Hepatocyte (in vitro differentiated cells): ENCODE measurements around the gene PRLH. TPM values are rescaled to one million over a fixed set of nuclear protein-coding genes. Genes with fewer than 3 reads are reported as not detected.

Experiments used
- DNase-seq: peaks from one replicate; pipeline ENCODE4 v3.0.0-alpha.2; 2016; ENCODE audit warnings: low spot score
- H2AFZ ChIP-seq: fragments of 200-600 bp; sonication (generic); 2 replicates; pipeline ENCODE4 v1.6.0; 2016; ENCODE audit warnings: antibody characterized with exemption, mild to moderate bottlenecking
- H3K27ac ChIP-seq: fragments of 200-600 bp; sonication (generic); 2 replicates; pipeline ENCODE4 v1.5.1; 2016; ENCODE audit warnings: mild to moderate bottlenecking
- H3K27me3 ChIP-seq: fragments of 200-600 bp; sonication (generic); 2 replicates; pipeline ENCODE4 v1.6.1; 2016
- H3K36me3 ChIP-seq: fragments of 200-600 bp; sonication (generic); replicated peaks from 2 replicates; pipeline ENCODE4 v1.5.1; 2016; ENCODE audit warnings: low read depth; ENCODE audit not compliant: insufficient read depth
- H3K4me1 ChIP-seq: fragments of 200-600 bp; sonication (generic); 2 replicates; pipeline ENCODE4 v1.5.1; 2016; ENCODE audit warnings: mild to moderate bottlenecking, moderate library complexity; ENCODE audit not compliant: insufficient read depth
- H3K4me2 ChIP-seq: fragments of 200-600 bp; sonication (generic); 2 replicates; pipeline ENCODE4 v1.6.0; 2016
- H3K4me3 ChIP-seq: fragments of 200-600 bp; sonication (generic); 2 replicates; pipeline ENCODE4 v1.5.1; 2016; ENCODE audit warnings: mild to moderate bottlenecking
- H3K79me2 ChIP-seq: fragments of 200-600 bp; sonication (generic); 2 replicates; pipeline ENCODE4 v1.6.0; 2017; ENCODE audit warnings: mild to moderate bottlenecking
- H3K9me2 ChIP-seq: fragments of 200-600 bp; sonication (generic); replicated peaks from 2 replicates; pipeline ENCODE4 v1.6.0; 2017; ENCODE audit warnings: mild to moderate bottlenecking; ENCODE audit not compliant: insufficient read depth
- H3K9me3 ChIP-seq: fragments of 200-600 bp; sonication (generic); 2 replicates; pipeline ENCODE4 v1.5.1; 2016; ENCODE audit warnings: low read depth, mild to moderate bottlenecking
- H4K20me1 ChIP-seq: fragments of 200-600 bp; sonication (generic); 2 replicates; pipeline ENCODE4 v1.6.0; 2016; ENCODE audit warnings: mild to moderate bottlenecking; ENCODE audit not compliant: insufficient read depth, poor library complexity, severe bottlenecking
- EZH2 ChIP-seq: fragments of 200-600 bp; sonication (generic); IDR thresholded peaks from 2 replicates; pipeline ENCODE4 v1.6.1; 2016; ENCODE audit warnings: antibody characterized with exemption, mild to moderate bottlenecking, borderline replicate concordance
- EZH2phosphoT487 ChIP-seq: fragments of 200-600 bp; sonication (generic); IDR thresholded peaks from one replicate; pipeline ENCODE4 v1.6.1; 2018; ENCODE audit warnings: antibody characterized with exemption, mild to moderate bottlenecking, low read depth, moderate library complexity; ENCODE audit not compliant: unreplicated experiment, severe bottlenecking
- WGBS: methylation state at CpG from one replicate; pipeline ENCODE4 v1.1.6; 2016; ENCODE audit warnings: low lambda C conversion rate; ENCODE audit errors: missing lambda C conversion rate; 5-methylcytosine and 5-hydroxymethylcytosine counted together
- polyA plus RNA-seq: library from polyadenylated mRNA; unstranded; fragments of >200 nt; fragmentation: Nextera tagmentation; extraction: Ambion mirVana; gene quantifications from 2 replicates; pipeline ENCODE4 v1.2.1, GENCODE V29; 2016
- total RNA-seq: library from RNA; depleted of rRNA; stranded (reverse); fragments of >200 nt; gene quantifications from 2 replicates; pipeline ENCODE4 v1.2.3, GENCODE V29; 2014
- TF ChIP-seq, protein P1 (sequence below): fragments of 200-600 bp; sonication (generic); IDR thresholded peaks from 2 replicates; pipeline ENCODE4 v1.5.1; 2016; ENCODE audit warnings: antibody characterized with exemption, mild to moderate bottlenecking; ENCODE audit not compliant: poor library complexity

The PRLH gene
- total and polyA plus RNA-seq, 2 experiments from 2014 or later: not detected

DNA sequence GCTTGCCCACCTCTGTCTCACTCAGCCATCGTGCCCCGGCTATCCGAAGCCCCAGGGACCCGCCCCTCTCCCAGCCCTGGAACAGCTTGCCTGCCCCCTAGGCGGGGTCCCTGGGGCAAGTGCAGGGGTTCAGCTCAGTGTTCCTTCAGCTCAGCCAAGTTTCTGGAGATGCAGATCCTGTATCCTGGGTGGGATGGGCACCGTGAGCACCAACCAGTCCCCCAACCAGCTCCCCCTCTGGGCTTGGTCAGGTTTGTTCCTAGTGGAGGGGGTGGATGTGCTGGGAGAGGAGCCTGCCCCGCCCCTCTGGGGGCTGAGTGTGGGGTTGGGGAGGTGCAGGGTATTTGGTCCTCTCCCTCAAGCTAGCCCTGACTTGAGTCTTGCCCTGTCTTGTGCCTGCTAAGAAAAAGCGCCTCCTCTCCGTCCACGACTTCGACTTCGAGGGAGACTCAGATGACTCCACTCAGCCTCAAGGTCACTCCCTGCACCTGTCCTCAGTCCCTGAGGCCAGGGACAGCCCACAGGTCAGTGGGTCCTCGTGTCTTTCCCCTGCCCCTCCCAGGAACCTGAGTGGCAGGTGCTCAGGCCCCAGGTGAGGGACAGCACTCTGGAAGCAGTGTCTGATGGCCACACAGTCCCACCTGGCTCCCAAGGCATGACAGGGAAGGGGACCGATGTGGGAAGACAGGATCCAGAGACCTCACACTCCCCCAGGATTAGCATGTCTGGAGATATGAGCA lies 46.7 kb upstream of the PRLH start:
- H3K36me3 ChIP-seq: no peaks in the 10 kb centered on the region
- H3K9me2 ChIP-seq: no peaks in the 10 kb centered on the region
- WGBS: 81% methylated on average over 14 of the region's 14 CpGs
- no peak for TF ChIP-seq EZH2phosphoT487
- no peak for TF ChIP-seq EZH2
- TF ChIP-seq, protein P1, sequence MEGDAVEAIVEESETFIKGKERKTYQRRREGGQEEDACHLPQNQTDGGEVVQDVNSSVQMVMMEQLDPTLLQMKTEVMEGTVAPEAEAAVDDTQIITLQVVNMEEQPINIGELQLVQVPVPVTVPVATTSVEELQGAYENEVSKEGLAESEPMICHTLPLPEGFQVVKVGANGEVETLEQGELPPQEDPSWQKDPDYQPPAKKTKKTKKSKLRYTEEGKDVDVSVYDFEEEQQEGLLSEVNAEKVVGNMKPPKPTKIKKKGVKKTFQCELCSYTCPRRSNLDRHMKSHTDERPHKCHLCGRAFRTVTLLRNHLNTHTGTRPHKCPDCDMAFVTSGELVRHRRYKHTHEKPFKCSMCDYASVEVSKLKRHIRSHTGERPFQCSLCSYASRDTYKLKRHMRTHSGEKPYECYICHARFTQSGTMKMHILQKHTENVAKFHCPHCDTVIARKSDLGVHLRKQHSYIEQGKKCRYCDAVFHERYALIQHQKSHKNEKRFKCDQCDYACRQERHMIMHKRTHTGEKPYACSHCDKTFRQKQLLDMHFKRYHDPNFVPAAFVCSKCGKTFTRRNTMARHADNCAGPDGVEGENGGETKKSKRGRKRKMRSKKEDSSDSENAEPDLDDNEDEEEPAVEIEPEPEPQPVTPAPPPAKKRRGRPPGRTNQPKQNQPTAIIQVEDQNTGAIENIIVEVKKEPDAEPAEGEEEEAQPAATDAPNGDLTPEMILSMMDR: no peak
- DNase-seq: no peak
- H3K27ac ChIP-seq: no peak overlapping the region
- H3K4me2 ChIP-seq: no peak overlapping the region
- H3K27me3 ChIP-seq: no peaks in the 10 kb centered on the region
- no peaks in the 10 kb centered on the region for H4K20me1 ChIP-seq
- H3K4me3 ChIP-seq: no peak overlapping the region
- H3K4me1 ChIP-seq: no peaks in the 10 kb centered on the region
- H3K9me3 ChIP-seq: no peaks in the 10 kb centered on the region
- H3K79me2 ChIP-seq: no peaks in the 10 kb centered on the region
- H2AFZ ChIP-seq: no peak overlapping the region

DNA sequence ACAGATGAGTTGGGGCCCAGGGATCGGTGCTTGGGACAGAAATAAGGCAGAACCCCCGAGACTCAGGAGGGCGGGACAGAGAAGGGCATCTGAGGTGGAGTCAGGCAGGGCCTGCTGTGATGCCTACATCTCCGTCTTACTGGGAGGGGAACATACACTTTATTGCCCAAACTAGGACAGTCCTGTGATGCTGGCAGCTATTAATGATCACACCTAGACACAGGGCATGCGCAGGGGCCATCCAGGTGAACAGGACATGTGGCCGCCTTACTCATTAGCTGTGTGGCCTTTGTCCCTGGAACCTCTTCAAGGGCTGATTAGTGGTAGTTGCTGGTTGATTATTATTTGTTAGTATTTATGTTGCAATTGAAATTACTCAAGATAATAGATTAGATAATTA lies 46.1 kb upstream of the PRLH start:
- Histone ChIP-seq H3K27me3 (no peaks in the 10 kb centered on the region), H3K36me3 (no peaks in the 10 kb centered on the region), H3K4me3 (no peak overlapping the region), H3K9me2 (no peaks in the 10 kb centered on the region), H3K27ac (no peak overlapping the region), H3K4me2 (no peak overlapping the region), H3K79me2 (no peaks in the 10 kb centered on the region), H3K4me1 (no peaks in the 10 kb centered on the region), H2AFZ (no peak overlapping the region), H4K20me1 (no peaks in the 10 kb centered on the region), H3K9me3 (no peaks in the 10 kb centered on the region)
- 82% methylated on average over 6 of the region's 6 CpGs for WGBS
- TF ChIP-seq, protein P1: no peak
- no peak for TF ChIP-seq EZH2
- TF ChIP-seq EZH2phosphoT487: no peak
- peak; percentile 67 for DNase-seq

DNA sequence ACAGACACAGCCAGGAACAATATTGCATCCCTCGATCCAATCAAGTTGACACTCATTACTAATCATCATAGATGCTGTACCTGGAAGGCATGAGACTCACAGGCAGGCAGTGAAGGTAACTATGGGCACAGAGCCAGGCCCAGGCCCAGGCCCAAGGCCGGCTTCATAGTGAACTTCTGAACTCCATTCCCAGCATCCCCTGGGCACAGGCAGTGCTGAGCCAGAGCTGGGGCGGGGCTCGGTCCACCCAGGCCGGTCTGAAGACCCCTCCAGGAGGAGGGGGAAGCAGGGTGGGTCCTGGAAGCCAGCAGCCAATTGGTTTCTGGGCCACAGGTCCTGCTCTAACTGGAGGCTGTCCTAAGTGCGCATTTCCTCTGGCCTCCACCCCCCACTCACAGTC lies 41.7 kb upstream of the PRLH start:
- Histone ChIP-seq H3K27ac (no peak overlapping the region), H3K4me3 (no peak overlapping the region), H3K9me2 (no peaks in the 10 kb centered on the region), H3K4me2 (no peak overlapping the region), H3K4me1 (no peaks in the 10 kb centered on the region), H3K27me3 (no peaks in the 10 kb centered on the region), H4K20me1 (no peaks in the 10 kb centered on the region), H3K9me3 (no peaks in the 10 kb centered on the region), H3K79me2 (no peaks in the 10 kb centered on the region), H2AFZ (no peak overlapping the region), H3K36me3 (no peaks in the 10 kb centered on the region)
- no peak for TF ChIP-seq EZH2
- TF ChIP-seq EZH2phosphoT487: no peak
- TF ChIP-seq, protein P1: no peak
- WGBS: 69% methylated on average over 6 of the region's 6 CpGs
- DNase-seq: no peak
